ENCODE measurements around the gene CMC1. TPM values are rescaled to one million over a fixed set of nuclear protein-coding genes. Genes with fewer than 3 reads are reported as not detected.

CMC1 gene
- total and polyA plus RNA-seq, 2 experiments from 2014 or later, result 0.97 to 70.2 TPM

GRCh38 chr3:28215407-28215806 is 26.0 kb upstream of the CMC1 start:
- Histone ChIP-seq H3K4me3 (no peak overlapping the region), H3K4me2 (ENCODE audit: unreplicated experiment) (no peak overlapping the region), H3F3A (ENCODE audit: insufficient read depth) (no peaks in the 10 kb centered on the region), H3K27me3 (replicated peaks; ENCODE audit: insufficient read depth) (no peaks in the 10 kb centered on the region), H3K9me3 (ENCODE audit: low read depth) (no peaks in the 10 kb centered on the region), H3K79me2 (ENCODE audit: insufficient read depth) (no peaks in the 10 kb centered on the region), H3K36me3 (ENCODE audit: low read depth) (no peaks in the 10 kb centered on the region), H3K9ac (no peak overlapping the region), H2AFZ (no peak overlapping the region), H3K27ac (no peak overlapping the region), H3K4me1 (ENCODE audit: insufficient read depth) (no peaks in the 10 kb centered on the region), H3K9me2 (ENCODE audit: insufficient read depth) (no peaks in the 10 kb centered on the region), H4K20me1 (ENCODE audit: insufficient read depth) (no peaks in the 10 kb centered on the region)
- in situ Hi-C loops (cut with MboI), result no loop called here
- WGBS, 2 experiments (ENCODE audit: low coverage in 1 of 2, low lambda C conversion rate in 2 of 2, missing lambda C conversion rate in 2 of 2), result 46 to 47% methylated on average over 3 of the region's 3 CpGs
- DNase-seq, result no peak
- TF ChIP-seq EZH2 (IDR thresholded peaks at IDR 0.05; ENCODE audit: insufficient read depth, poor library complexity, severe bottlenecking) (no peak), EZH2phosphoT487 (IDR thresholded peaks at IDR 0.05; ENCODE audit: insufficient read depth, low read depth) (no peak)

- TF ChIP-seq EZH2 (IDR thresholded peaks at IDR 0.05; ENCODE audit: insufficient read depth, poor library complexity, severe bottlenecking) (no peak), EZH2phosphoT487 (IDR thresholded peaks at IDR 0.05; ENCODE audit: insufficient read depth, low read depth) (no peak)
- Histone ChIP-seq H2AFZ (no peak overlapping the region), H3K27me3 (replicated peaks; ENCODE audit: insufficient read depth) (no peaks in the 10 kb centered on the region), H3K27ac (no peak overlapping the region), H3K9me2 (ENCODE audit: insufficient read depth) (no peaks in the 10 kb centered on the region), H3K9ac (no peak overlapping the region), H3K9me3 (ENCODE audit: low read depth) (no peaks in the 10 kb centered on the region), H3K4me3 (no peak overlapping the region), H3F3A (ENCODE audit: insufficient read depth) (no peaks in the 10 kb centered on the region), H3K4me1 (ENCODE audit: insufficient read depth) (no peaks in the 10 kb centered on the region), H3K36me3 (ENCODE audit: low read depth) (no peaks in the 10 kb centered on the region), H4K20me1 (ENCODE audit: insufficient read depth) (no peaks in the 10 kb centered on the region), H3K4me2 (ENCODE audit: unreplicated experiment) (no peak overlapping the region), H3K79me2 (ENCODE audit: insufficient read depth) (no peaks in the 10 kb centered on the region)
- in situ Hi-C loops (cut with MboI), result no loop called here
- 51 to 59% methylated on average over 3 of the region's 3 CpGs for WGBS, 2 experiments (ENCODE audit: low coverage in 1 of 2, low lambda C conversion rate in 2 of 2, missing lambda C conversion rate in 2 of 2)
- no peak for DNase-seq
Observed at GRCh38 chr3:28218071-28218916, 23.1 kb upstream of the CMC1 start.

DNA sequence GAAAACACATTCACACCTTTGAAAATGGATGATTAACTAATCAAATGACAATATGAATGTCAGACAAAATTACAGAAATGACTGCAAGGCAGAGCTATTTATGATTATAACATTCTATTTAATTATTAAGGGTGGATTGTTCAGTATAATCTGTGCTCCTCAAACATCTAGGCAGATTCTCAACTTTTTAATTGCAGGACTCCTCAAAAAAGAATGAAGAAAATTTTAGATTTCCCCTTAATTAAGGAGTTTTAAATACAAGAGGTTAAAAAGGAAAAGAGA is 22.6 kb upstream of the CMC1 start:
- H3K27me3 ChIP-seq (replicated peaks; ENCODE audit: insufficient read depth), result no peaks in the 10 kb centered on the region
- H3K4me3 ChIP-seq, result no peak overlapping the region
- H3K27ac ChIP-seq, result no peak overlapping the region
- no peak overlapping the region for H3K9ac ChIP-seq
- no peaks in the 10 kb centered on the region for H3K79me2 ChIP-seq (ENCODE audit: insufficient read depth)
- in situ Hi-C loops (cut with MboI), result no loop called here
- no peaks in the 10 kb centered on the region for H4K20me1 ChIP-seq (ENCODE audit: insufficient read depth)
- DNase-seq, result no peak
- TF ChIP-seq EZH2 (IDR thresholded peaks at IDR 0.05; ENCODE audit: insufficient read depth, poor library complexity, severe bottlenecking) (no peak), EZH2phosphoT487 (IDR thresholded peaks at IDR 0.05; ENCODE audit: insufficient read depth, low read depth) (no peak)
- H3K4me1 ChIP-seq (ENCODE audit: insufficient read depth), result no peaks in the 10 kb centered on the region
- H3K9me2 ChIP-seq (ENCODE audit: insufficient read depth), result no peaks in the 10 kb centered on the region
- no peaks in the 10 kb centered on the region for H3K36me3 ChIP-seq (ENCODE audit: low read depth)
- no peak overlapping the region for H3K4me2 ChIP-seq (ENCODE audit: unreplicated experiment)
- no peaks in the 10 kb centered on the region for H3K9me3 ChIP-seq (ENCODE audit: low read depth)
- H2AFZ ChIP-seq, result no peak overlapping the region
- H3F3A ChIP-seq (ENCODE audit: insufficient read depth), result no peaks in the 10 kb centered on the region

GRCh38 chr3:28224430-28224829 is 17.0 kb upstream of the CMC1 start:
- Histone ChIP-seq H4K20me1 (ENCODE audit: insufficient read depth) (no peaks in the 10 kb centered on the region), H3F3A (ENCODE audit: insufficient read depth) (no peaks in the 10 kb centered on the region), H3K4me3 (no peak overlapping the region), H3K79me2 (ENCODE audit: insufficient read depth) (no peaks in the 10 kb centered on the region), H3K9me3 (ENCODE audit: low read depth) (no peaks in the 10 kb centered on the region), H3K4me1 (ENCODE audit: insufficient read depth) (no peaks in the 10 kb centered on the region), H3K9ac (no peak overlapping the region), H3K9me2 (ENCODE audit: insufficient read depth) (no peaks in the 10 kb centered on the region), H3K27me3 (replicated peaks; ENCODE audit: insufficient read depth) (no peaks in the 10 kb centered on the region), H3K27ac (no peak overlapping the region), H3K4me2 (ENCODE audit: unreplicated experiment) (no peak overlapping the region), H3K36me3 (ENCODE audit: low read depth) (no peaks in the 10 kb centered on the region), H2AFZ (no peak overlapping the region)
- DNase-seq, result no peak
- in situ Hi-C loops (cut with MboI), result no loop called here
- TF ChIP-seq EZH2phosphoT487 (IDR thresholded peaks at IDR 0.05; ENCODE audit: insufficient read depth, low read depth) (no peak), EZH2 (IDR thresholded peaks at IDR 0.05; ENCODE audit: insufficient read depth, poor library complexity, severe bottlenecking) (no peak)
- 45 to 46% methylated on average over 4 of the region's 4 CpGs for WGBS, 2 experiments (ENCODE audit: low coverage in 1 of 2, low lambda C conversion rate in 2 of 2, missing lambda C conversion rate in 2 of 2)

DNA sequence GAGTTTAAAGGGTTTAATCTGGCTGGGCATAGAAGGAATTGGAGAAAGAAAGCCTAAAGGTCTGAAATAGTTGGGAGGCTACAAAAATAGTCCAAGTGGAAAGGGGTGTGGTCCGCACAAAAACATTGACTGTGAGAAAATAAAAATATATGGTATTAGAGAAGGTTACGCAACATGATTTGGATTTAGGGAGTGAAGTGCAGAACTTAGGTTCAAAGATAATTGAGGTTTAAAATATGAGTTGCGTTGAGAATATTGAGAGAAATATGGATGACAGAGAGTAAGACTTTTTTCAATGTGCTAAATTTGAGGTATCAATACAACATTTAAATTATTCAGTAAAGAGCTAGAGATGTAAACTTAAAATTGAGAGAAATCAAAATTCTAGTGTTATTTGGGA is 15.4 kb upstream of the CMC1 start:
- Histone ChIP-seq H3K36me3 (ENCODE audit: low read depth) (no peaks in the 10 kb centered on the region), H3F3A (ENCODE audit: insufficient read depth) (no peaks in the 10 kb centered on the region), H3K4me2 (ENCODE audit: unreplicated experiment) (no peak overlapping the region), H3K4me3 (no peak overlapping the region), H3K79me2 (ENCODE audit: insufficient read depth) (no peaks in the 10 kb centered on the region), H3K9ac (no peak overlapping the region), H3K9me2 (ENCODE audit: insufficient read depth) (no peaks in the 10 kb centered on the region), H3K9me3 (ENCODE audit: low read depth) (no peaks in the 10 kb centered on the region), H3K4me1 (ENCODE audit: insufficient read depth) (no peaks in the 10 kb centered on the region), H3K27me3 (replicated peaks; ENCODE audit: insufficient read depth) (no peaks in the 10 kb centered on the region), H4K20me1 (ENCODE audit: insufficient read depth) (no peaks in the 10 kb centered on the region), H3K27ac (no peak overlapping the region), H2AFZ (no peak overlapping the region)
- DNase-seq, result no peak
- TF ChIP-seq EZH2phosphoT487 (IDR thresholded peaks at IDR 0.05; ENCODE audit: insufficient read depth, low read depth) (no peak), EZH2 (IDR thresholded peaks at IDR 0.05; ENCODE audit: insufficient read depth, poor library complexity, severe bottlenecking) (no peak)
- in situ Hi-C loops (cut with MboI), result no loop called here
- 75 to 78% methylated on average over 3 of the region's 3 CpGs for WGBS, 2 experiments (ENCODE audit: low coverage in 1 of 2, low lambda C conversion rate in 2 of 2, missing lambda C conversion rate in 2 of 2)
